Smooth muscle cell (in vitro differentiated cells): Measurements from ENCODE around the gene LRRC4. TPM values are rescaled to one million over a fixed set of nuclear protein-coding genes. Genes with fewer than 3 reads are reported as not detected.

Experiments
- DNase-seq: peaks from one replicate; lab custom pipeline; 2025; ENCODE audit not compliant: unreplicated experiment; lab: John Stamatoyannopoulos, UW
- H2AFZ ChIP-seq: fragments of 200-600 bp; sonication (generic); 2 replicates; pipeline ENCODE4 v1.6.0; 2016; ENCODE audit warnings: antibody characterized with exemption, low read depth, mild to moderate bottlenecking
- H3F3A ChIP-seq: fragments of 200-600 bp; sonication (generic); 2 replicates; pipeline ENCODE4 v1.6.0; 2017; ENCODE audit warnings: antibody characterized with exemption, low read depth
- H3K27ac ChIP-seq: fragments of 200-600 bp; sonication (generic); 2 replicates; pipeline ENCODE4 v1.5.1; 2016; ENCODE audit warnings: low read depth, mild to moderate bottlenecking
- H3K27me3 ChIP-seq: fragments of 200-600 bp; sonication (generic); 2 replicates; pipeline ENCODE4 v1.6.1; 2016; ENCODE audit warnings: low read depth, mild to moderate bottlenecking
- H3K36me3 ChIP-seq: fragments of 200-600 bp; sonication (generic); 2 replicates; pipeline ENCODE4 v1.5.1; 2016; ENCODE audit warnings: low read depth
- H3K4me1 ChIP-seq: fragments of 200-600 bp; sonication (generic); 2 replicates; pipeline ENCODE4 v1.5.1; 2016; ENCODE audit warnings: low read depth
- H3K4me2 ChIP-seq: fragments of 200-600 bp; sonication (generic); 2 replicates; pipeline ENCODE4 v1.6.0; 2016; ENCODE audit warnings: mild to moderate bottlenecking
- H3K4me3 ChIP-seq: fragments of 200-600 bp; sonication (generic); 2 replicates; pipeline ENCODE4 v1.5.1; 2016; ENCODE audit warnings: mild to moderate bottlenecking
- H3K79me2 ChIP-seq: fragments of 200-600 bp; sonication (generic); 2 replicates; pipeline ENCODE4 v1.6.0; 2016; ENCODE audit warnings: low read depth, mild to moderate bottlenecking
- H3K9ac ChIP-seq: fragments of 200-600 bp; sonication (generic); 2 replicates; pipeline ENCODE4 v1.6.0; 2016; ENCODE audit warnings: low read depth
- H3K9me3 ChIP-seq: fragments of 200-600 bp; sonication (generic); replicated peaks from 2 replicates; pipeline ENCODE4 v1.5.1; 2016; ENCODE audit warnings: low read depth
- H4K20me1 ChIP-seq: fragments of 200-600 bp; sonication (generic); 2 replicates; pipeline ENCODE4 v1.6.0; 2016; ENCODE audit warnings: low read depth
- CTCF ChIP-seq: fragments of 200-600 bp; sonication (generic); IDR thresholded peaks from 2 replicates; pipeline ENCODE4 v1.5.1; 2017; ENCODE audit warnings: borderline replicate concordance, mild to moderate bottlenecking, antibody characterized with exemption; ENCODE audit not compliant: insufficient read depth, poor library complexity, severe bottlenecking
- WGBS: methylation state at CpG from one replicate; pipeline ENCODE4 v1.1.7; 2016; ENCODE audit warnings: low lambda C conversion rate; 5-methylcytosine and 5-hydroxymethylcytosine counted together
- polyA plus RNA-seq: library from polyadenylated mRNA; unstranded; fragments of >200 nt; fragmentation: Nextera tagmentation; extraction: Ambion mirVana; gene quantifications from 2 replicates; pipeline ENCODE4 v1.2.1, GENCODE V29; 2016
- total RNA-seq: library from RNA; depleted of rRNA; stranded (reverse); fragments of >200 nt; gene quantifications from 2 replicates; pipeline ENCODE4 v1.2.3, GENCODE V29; 2014

LRRC4 gene
- total and polyA plus RNA-seq, 2 experiments from 2014 or later, result not detected

GRCh38 chr7:127993987-127994386, 37.2 kb downstream of the LRRC4 start:
- no peak overlapping the region for H3K4me3 ChIP-seq
- no peak overlapping the region for H3K4me2 ChIP-seq
- H3K27ac ChIP-seq, result no peak overlapping the region
- H3K79me2 ChIP-seq, result no peaks in the 10 kb centered on the region
- H3K36me3 ChIP-seq, result no peaks in the 10 kb centered on the region
- peaks cover 2% of the 10 kb centered on the region for H3F3A ChIP-seq
- DNase-seq, result no peak
- H4K20me1 ChIP-seq, result peaks cover 99% of the 10 kb centered on the region
- no peak overlapping the region for H2AFZ ChIP-seq
- WGBS, result 89% methylated on average over 5 of the region's 5 CpGs
- no peak for TF ChIP-seq CTCF
- H3K4me1 ChIP-seq, result peaks cover 20% of the 10 kb centered on the region
- H3K9me3 ChIP-seq, result no peaks in the 10 kb centered on the region
- no peak overlapping the region for H3K9ac ChIP-seq
- no peaks in the 10 kb centered on the region for H3K27me3 ChIP-seq

GRCh38 chr7:127993317-127993716, 37.9 kb downstream of the LRRC4 start:
- no peak overlapping the region for H2AFZ ChIP-seq
- no peak for DNase-seq
- 98% methylated on average over 6 of the region's 6 CpGs for WGBS
- H3K27me3 ChIP-seq, result no peaks in the 10 kb centered on the region
- peaks cover 20% of the 10 kb centered on the region for H3K4me1 ChIP-seq
- H3K79me2 ChIP-seq, result no peaks in the 10 kb centered on the region
- H3K4me3 ChIP-seq, result no peak overlapping the region
- no peak overlapping the region for H3K4me2 ChIP-seq
- H3K36me3 ChIP-seq, result no peaks in the 10 kb centered on the region
- peaks cover 99% of the 10 kb centered on the region for H4K20me1 ChIP-seq
- TF ChIP-seq CTCF, result no peak
- H3F3A ChIP-seq, result peaks cover 2% of the 10 kb centered on the region
- H3K9me3 ChIP-seq, result no peaks in the 10 kb centered on the region
- H3K9ac ChIP-seq, result no peak overlapping the region
- no peak overlapping the region for H3K27ac ChIP-seq

GRCh38 chr7:127988751-127989150, 42.5 kb downstream of the LRRC4 start:
- no peaks in the 10 kb centered on the region for H3K9me3 ChIP-seq
- no peak for TF ChIP-seq CTCF
- no peaks in the 10 kb centered on the region for H3K36me3 ChIP-seq
- H2AFZ ChIP-seq, result no peak overlapping the region
- no peak overlapping the region for H3K4me2 ChIP-seq
- no peak overlapping the region for H3K9ac ChIP-seq
- no peaks in the 10 kb centered on the region for H3F3A ChIP-seq
- H3K4me3 ChIP-seq, result no peak overlapping the region
- no peaks in the 10 kb centered on the region for H3K27me3 ChIP-seq
- H3K79me2 ChIP-seq, result no peaks in the 10 kb centered on the region
- WGBS, result 86% methylated on average over 1 of the region's 1 CpG
- DNase-seq, result no peak
- peaks cover 8% of the 10 kb centered on the region for H3K4me1 ChIP-seq
- peaks cover 99% of the 10 kb centered on the region for H4K20me1 ChIP-seq
- no peak overlapping the region for H3K27ac ChIP-seq
